HL-60 (cell line): Measurements from ENCODE around the gene ABCG2.

ENCODE experiments used
- DNase-seq, 2 experiments: peaks; one replicate each; pipeline ENCODE4 v3.0.0-alpha.2; 2010 to 2020; ENCODE audit warnings: low read depth in 1 of 2, low spot score in 1 of 2
- H3K27ac ChIP-seq: fragments of 250-450 bp; sonication (Bioruptor Pico); replicated peaks from 2 replicates; pipeline ENCODE4 v1.5.1; 2020; ENCODE audit warnings: mild to moderate bottlenecking, moderate library complexity
- H3K27me3 ChIP-seq: fragments of 250-450 bp; sonication (Bioruptor Pico); 2 replicates; pipeline ENCODE4 v1.5.1; 2021; ENCODE audit warnings: mild to moderate bottlenecking, moderate library complexity; ENCODE audit not compliant: insufficient read depth, poor library complexity, severe bottlenecking
- H3K4me3 ChIP-seq: replicated peaks from 2 replicates; pipeline ENCODE4 v1.5.1; 2011; ENCODE audit warnings: mild to moderate bottlenecking, control low read depth, low read length; ENCODE audit not compliant: insufficient read depth
- CTCF ChIP-seq: IDR thresholded peaks from one replicate; pipeline ENCODE4 v1.5.1; 2011; ENCODE audit warnings: low read length, control low read depth, inconsistent platforms; ENCODE audit not compliant: insufficient read depth
- GABPA ChIP-seq: IDR thresholded peaks from 2 replicates; pipeline ENCODE4 v1.6.1; 2012; ENCODE audit warnings: low read depth
- POLR2AphosphoS5 ChIP-seq: IDR thresholded peaks from 2 replicates; pipeline ENCODE4 v1.6.1; 2012; ENCODE audit warnings: low read depth
- SPI1 ChIP-seq: IDR thresholded peaks from 2 replicates; pipeline ENCODE4 v1.6.1; 2012; ENCODE audit warnings: low read depth, mild to moderate bottlenecking, borderline replicate concordance
- TF ChIP-seq, protein P1 (sequence below): IDR thresholded peaks from 2 replicates; pipeline ENCODE4 v1.6.1; 2012; ENCODE audit warnings: low read depth; ENCODE audit not compliant: insufficient replicate concordance

ABCG2 gene

DNA sequence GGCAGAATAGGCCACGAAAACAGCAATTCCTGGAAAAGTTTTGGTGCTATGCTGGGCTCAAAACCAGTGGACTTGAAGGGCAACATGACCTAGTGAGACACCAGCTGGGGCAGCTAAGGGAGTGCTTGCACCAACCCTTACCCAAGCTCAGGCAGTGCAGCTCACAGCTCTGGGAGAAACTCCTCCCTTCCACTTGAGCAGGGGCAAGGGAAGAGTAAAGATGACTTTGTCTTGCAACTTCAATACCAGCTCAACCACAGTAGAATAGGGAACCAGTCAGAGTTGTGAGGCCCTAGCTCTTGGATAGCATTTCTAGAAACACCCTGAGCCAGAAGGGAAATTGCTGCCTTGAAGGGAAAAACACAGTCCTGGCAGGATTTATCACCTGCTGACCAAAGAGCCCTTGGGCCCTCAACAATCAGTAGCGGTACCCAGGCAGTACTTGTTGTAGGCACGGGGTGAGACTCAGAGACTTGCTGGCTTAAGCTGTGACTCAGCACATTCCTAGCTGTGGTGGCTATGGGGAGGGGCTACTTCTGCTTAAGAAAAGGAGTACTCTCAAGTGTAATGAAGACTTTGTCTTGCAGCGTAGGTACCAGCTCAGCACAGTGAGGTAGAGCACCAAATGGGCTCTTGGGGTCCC lies 19.7 kb upstream of the ABCG2 start:
- peak overlapping the region; percentile 70 for H3K27ac ChIP-seq
- no peaks in the 10 kb centered on the region for H3K27me3 ChIP-seq
- no peak for TF ChIP-seq POLR2AphosphoS5
- no peak for TF ChIP-seq SPI1
- TF ChIP-seq CTCF = no peak
- TF ChIP-seq GABPA = no peak
- TF ChIP-seq, protein P1, sequence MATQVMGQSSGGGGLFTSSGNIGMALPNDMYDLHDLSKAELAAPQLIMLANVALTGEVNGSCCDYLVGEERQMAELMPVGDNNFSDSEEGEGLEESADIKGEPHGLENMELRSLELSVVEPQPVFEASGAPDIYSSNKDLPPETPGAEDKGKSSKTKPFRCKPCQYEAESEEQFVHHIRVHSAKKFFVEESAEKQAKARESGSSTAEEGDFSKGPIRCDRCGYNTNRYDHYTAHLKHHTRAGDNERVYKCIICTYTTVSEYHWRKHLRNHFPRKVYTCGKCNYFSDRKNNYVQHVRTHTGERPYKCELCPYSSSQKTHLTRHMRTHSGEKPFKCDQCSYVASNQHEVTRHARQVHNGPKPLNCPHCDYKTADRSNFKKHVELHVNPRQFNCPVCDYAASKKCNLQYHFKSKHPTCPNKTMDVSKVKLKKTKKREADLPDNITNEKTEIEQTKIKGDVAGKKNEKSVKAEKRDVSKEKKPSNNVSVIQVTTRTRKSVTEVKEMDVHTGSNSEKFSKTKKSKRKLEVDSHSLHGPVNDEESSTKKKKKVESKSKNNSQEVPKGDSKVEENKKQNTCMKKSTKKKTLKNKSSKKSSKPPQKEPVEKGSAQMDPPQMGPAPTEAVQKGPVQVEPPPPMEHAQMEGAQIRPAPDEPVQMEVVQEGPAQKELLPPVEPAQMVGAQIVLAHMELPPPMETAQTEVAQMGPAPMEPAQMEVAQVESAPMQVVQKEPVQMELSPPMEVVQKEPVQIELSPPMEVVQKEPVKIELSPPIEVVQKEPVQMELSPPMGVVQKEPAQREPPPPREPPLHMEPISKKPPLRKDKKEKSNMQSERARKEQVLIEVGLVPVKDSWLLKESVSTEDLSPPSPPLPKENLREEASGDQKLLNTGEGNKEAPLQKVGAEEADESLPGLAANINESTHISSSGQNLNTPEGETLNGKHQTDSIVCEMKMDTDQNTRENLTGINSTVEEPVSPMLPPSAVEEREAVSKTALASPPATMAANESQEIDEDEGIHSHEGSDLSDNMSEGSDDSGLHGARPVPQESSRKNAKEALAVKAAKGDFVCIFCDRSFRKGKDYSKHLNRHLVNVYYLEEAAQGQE = no peak
- H3K4me3 ChIP-seq = no peak overlapping the region
- peak; percentile 37 to 90 for DNase-seq

- H3K27ac ChIP-seq = no peak overlapping the region
- no peak for DNase-seq
- H3K4me3 ChIP-seq = no peak overlapping the region
- no peaks in the 10 kb centered on the region for H3K27me3 ChIP-seq
- no peak for TF ChIP-seq GABPA
- TF ChIP-seq SPI1 = no peak
- TF ChIP-seq CTCF = no peak
- no peak for TF ChIP-seq POLR2AphosphoS5
- TF ChIP-seq, protein P1 = no peak
Observed at GRCh38 chr4:88172987-88173386, 14.5 kb upstream of the ABCG2 start.

DNA sequence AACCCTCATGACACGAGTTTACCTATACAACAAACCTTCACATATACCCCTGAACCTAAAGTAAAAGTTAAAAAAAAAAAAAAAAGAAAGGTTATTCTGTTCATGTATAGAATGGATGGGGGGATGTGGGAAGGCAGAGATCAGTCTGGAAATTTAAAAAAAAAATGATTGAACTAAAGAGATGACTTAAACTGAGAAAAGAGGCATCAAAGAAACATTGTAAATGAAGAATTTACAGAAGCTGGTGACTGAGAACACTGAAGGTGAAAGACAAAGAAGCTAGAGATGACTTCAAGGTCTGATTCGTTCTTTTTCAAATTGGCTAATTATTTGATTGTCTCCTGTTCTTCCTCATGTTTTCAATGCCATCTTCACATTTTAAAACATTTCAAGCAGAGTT lies 12.8 kb upstream of the ABCG2 start:
- no peak for DNase-seq

More for the DNA sequence above, 12.8 kb upstream of the ABCG2 start:
- H3K27me3 ChIP-seq = no peaks in the 10 kb centered on the region
- no peak overlapping the region for H3K4me3 ChIP-seq
- H3K27ac ChIP-seq = no peak overlapping the region
- no peak for TF ChIP-seq CTCF
- TF ChIP-seq, protein P1 = no peak
- TF ChIP-seq POLR2AphosphoS5 = no peak
- TF ChIP-seq GABPA = no peak
- no peak for TF ChIP-seq SPI1
